HG02973 (cell line): ENCODE measurements around the gene ZSWIM6.

Source experiments
- ATAC-seq: cut with Tn5 transposase; IDR thresholded peaks from one replicate; pipeline ENCODE4 v1.9.1; 2021; ENCODE audit warnings: moderate library complexity; ENCODE audit not compliant: unreplicated experiment

ZSWIM6 gene

DNA sequence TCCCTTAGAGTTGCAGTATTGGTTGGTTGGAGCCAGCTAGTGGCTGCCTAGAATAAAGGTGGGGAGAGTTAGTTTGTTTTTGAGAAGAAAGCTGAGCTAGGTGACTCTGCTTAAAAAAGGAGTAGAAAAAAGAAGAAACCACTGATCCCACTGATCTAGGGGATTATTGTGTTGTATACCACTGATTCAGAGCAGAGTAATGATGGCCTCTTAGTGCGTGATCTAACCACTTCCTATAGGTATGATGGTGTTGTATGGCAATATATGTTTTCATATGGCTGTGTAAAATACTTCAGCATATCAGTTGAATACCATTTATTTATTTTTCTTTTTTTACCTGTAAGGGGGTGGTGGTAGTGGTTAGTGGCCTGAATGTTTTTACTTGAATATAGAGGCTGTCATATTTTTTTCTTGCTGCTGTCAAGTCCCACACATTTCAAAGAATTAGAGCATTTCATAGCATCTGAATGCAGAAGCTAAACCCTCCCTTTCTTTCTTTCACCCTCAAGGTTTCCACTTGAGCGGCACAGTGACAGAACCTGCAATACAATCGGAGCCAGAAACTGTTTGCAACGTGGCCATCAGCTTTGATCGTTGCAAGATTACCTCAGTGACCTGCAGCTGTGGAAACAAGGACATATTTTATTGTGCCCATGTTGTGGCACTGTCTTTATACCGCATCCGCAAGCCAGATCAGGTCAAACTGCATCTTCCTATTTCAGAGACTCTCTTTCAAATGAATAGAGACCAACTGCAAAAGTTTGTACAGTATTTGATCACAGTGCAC is 140.3 kb downstream of the ZSWIM6 start:
- no peak for ATAC-seq

DNA sequence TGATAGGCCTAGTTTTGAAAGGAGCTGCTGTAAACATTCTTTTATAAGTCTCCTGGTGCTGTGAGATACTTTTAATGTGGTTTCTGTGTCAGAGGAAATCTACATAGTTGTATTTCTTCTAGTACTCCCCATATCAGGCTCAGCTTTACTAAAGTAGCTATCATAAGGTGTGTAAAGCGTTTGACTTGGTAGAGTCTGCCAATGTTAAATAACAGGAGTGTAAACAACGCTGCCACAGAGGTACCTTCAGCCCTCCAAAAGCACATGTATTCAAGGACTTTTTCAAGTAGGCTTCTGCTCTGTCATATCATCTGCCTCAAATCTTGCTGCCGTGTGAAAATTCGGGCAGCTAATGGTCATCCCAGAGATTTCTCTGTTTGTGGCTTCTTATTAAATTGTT is 142.7 kb downstream of the ZSWIM6 start:
- no peak for ATAC-seq

DNA sequence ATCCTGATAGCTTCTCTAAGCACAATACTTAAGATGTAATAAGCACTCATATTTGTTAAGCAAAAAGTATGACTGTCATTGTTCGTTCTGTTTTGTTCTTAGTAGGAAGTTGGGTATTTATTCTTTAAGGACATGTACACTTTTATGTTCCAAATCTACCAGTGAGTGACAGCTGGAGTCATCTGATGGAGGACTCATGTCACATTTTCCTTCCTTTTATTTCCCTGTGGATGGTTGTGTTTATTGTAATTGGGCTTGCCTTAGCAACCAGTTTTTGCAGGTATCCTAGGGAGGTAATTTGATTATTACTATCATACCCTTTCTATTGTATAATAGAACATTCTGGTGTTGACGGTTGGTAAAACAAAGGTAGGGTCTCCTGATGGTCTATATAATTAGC is 145.7 kb downstream of the ZSWIM6 start:
- no peak for ATAC-seq

DNA sequence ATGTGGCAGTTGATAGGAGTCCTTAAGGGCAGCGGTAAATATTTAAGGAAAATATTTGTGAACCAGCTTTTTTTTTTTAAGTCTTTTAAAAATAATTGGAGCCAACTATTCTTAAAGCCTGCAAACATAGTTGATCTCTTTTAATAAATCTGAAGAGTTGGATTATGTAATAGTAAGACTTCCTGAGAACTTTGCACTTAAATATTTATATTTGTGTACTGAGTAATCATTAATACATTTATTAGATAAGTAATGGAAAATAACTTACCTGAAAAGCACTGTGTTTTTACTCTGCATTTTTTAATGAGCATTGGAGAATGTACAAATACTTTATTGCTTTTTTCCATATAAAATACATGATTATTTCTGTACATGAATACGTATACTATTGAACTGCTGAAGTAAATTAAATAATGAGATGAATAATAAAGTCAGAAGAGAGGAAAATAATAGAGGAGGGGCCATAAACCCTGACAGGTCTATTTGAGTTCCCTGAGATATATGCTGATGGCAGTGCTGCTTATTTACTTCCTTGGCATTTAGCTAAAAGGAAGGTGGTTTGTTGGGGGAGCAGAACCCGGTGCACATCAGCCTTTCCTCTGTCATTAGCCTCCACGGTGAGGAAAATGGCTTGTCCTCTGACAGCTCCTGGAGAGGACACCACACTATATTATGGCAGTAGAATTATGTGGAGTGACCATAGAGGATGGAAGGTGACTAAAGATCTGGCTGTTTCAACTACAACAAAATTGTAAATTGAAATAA is 148.0 kb downstream of the ZSWIM6 start:
- no peak for ATAC-seq

DNA sequence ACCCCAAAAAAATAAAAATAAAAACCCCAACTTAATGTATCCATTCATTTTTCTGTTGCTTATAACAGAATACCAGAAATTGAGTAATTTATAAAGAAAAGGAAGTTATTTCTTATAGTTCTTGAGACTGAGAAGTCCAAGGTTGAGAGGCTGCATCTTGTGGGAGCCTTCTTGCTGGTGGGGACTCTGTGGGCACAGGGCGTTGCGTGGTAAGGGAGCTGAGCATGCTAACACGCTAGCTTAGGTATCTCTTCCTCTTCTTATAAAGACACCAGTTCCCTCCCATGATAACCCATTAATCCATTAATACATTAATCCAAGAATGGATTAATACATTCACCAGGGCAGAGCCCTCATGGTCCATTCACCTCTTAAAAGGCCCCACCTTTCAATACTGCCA is 150.9 kb downstream of the ZSWIM6 start:
- ATAC-seq = no peak

DNA sequence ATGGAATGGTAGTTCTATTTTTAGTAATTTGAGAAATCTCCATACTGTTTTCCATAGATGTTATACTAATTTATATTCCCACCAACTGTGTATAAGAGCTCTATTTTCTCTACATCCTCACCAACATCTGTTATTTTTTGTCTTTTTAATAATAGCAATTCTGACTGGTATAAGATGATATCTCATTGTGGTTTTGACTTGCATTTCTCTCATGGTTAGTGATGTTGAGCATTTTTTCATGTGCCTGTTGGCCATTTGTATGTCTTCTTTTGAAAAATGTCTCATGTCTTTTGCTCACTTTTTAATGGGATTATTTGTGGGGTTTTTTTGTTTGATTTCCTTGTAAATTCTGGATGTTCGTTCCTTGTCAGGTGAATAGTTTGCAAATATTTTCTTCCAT is 154.4 kb downstream of the ZSWIM6 start:
- ATAC-seq = no peak

DNA sequence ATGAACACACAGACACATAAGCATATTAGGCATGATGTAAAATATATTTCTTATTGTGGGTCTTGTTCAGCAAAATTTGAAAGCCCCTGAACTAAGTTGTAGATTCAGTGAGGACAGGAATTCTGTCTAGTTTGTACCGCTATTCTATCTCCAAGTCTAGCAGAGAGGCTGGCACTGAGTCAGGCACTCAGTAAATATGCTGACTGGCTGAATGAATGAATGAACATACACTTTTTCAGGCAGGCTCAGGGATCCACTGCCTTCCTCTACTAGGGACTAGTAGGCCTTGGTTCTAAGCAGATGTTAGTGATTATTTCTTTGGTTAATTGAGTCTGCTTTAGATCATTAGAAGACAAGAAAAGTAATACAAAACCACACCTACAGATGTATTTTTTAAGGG is 157.5 kb downstream of the ZSWIM6 start:
- no peak for ATAC-seq

DNA sequence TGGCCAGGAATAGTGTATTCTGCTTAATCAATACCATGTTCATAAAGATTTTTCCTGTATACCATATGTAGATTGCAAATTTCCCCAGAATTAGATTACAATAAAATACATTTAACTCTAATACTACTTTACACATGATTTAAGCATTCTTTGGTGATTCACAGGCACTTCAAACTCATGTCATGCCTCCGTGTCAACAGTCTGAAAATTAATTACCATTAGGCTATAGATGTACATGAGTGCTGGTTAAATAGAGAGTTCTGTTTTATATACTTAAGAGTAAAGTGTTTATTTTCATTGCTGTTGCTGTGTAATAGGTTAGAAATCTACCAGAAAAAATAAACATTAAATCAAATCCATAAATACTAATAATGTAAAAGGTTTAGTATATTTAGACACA is 159.8 kb downstream of the ZSWIM6 start:
- no peak for ATAC-seq

DNA sequence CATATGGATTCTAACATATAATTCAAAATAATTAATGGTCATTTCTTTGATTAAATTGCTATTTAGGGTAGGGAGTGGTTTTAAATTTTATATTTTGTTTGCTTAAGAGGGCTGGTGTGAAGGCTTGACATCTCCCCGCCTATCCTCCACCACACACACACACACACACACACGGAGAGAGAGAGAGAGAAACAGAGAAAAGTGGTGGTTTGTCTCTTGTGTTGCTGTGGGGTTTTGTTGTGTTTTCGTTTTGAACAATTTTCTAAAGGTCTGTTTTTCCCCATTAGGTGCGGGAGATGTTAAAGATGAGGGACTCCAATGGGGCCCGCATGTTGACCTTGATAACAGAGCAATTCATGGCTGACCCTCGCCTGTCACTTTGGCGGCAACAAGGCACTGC is 161.9 kb downstream of the ZSWIM6 start:
- ATAC-seq = no peak

DNA sequence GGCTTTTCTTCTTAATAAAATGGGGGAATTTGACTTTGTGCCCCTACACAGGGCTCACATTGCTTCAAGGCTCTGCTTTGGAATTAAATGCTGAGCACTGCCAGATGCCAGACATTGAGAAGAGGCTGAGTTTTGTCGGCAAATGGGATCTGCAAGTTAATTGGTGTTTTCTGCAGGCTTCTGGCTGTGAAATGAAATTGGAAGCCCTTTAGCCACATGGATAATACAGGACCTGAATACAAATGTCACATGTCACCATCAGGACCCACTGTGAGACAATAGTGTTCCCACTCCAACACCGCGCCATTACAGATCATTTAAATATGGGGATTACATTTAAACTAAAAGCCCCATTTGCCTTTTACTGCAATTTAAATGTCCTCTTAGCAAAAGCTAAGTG is 164.4 kb downstream of the ZSWIM6 start:
- no peak for ATAC-seq

DNA sequence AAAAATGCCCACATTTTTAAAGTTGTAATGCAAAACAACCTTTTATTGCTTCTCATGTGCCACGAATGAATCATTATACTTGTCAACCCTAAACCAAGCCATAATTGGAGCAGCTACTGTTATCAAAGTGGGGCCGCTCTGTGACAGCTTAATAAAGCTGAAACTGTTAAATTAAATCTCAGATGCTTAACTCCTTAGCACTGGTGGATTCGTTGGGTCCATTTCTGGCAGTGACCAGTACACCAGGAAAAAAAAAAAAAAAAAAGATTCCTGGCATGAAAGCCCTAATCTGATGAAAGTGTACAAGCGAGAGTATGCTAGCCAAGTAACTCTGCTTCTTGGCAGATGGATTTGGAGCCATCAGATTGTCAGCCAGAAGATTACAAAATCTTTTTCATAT is 164.8 kb downstream of the ZSWIM6 start:
- ATAC-seq = no peak

DNA sequence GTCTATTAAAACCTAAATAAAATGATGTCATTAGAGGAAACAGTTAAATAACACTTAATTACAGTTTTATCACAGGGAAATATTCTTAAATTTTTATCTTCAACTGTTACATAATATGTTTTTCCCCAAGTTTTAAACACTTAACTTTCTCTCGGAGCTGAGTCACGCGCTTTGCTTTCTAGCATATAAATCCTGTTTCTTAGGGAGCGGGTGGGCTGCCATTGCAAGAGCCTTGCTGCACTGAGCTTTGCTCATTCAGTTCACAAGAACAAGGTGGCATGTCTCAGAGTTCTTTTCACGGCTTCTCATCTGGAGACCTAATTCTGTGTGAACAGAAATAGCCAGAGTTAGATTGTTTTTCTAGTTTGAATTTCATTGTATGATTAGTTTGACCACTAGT is 166.1 kb downstream of the ZSWIM6 start:
- no peak for ATAC-seq

DNA sequence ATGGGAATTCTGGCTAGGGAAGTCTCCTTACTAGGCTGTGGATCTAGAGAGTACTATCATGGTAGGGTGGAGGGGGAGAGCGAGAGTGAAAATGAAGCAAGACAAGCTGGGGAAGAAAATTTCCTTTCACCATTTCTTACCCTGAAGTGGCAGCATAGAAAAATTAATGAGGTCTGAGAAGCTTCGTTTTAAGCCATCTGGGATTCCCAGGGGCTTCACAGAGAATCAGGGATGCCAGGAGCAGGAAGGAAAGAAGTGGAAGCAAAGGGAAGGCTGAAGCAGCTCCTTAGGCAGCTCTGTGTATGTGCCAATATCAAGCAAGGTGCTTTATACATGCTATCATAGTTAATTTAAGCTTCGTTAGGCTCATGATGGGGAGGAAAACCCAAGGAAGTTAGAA is 169.9 kb downstream of the ZSWIM6 start:
- ATAC-seq = no peak

DNA sequence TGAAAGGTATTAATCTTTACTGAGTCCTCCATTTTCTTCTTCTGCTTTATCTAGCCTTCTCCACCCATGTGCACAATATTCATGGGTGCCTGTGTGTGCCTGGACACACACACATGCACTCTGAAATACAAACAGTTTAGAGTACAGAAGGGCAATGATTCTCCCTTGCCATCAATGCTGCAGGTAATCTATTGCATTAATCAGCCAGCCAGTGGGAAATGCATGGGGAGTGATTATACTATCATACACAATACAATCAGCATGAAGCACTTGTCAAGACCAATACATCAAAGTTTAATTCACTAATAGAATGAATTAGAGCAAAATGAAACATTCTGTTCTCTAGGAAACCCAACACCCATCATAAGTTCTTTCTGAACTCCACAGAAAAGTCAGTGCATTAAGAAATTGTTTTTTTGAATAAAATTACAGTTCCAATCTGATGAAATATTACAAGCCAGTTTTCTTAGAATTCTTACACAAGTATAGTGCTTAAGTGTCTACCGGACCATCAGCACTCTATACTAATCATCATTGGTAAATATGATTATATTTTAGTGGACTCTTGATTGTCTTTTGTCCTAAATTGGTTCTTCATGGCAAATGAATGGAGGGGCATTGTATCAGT is 172.2 kb downstream of the ZSWIM6 start:
- ATAC-seq = no peak

DNA sequence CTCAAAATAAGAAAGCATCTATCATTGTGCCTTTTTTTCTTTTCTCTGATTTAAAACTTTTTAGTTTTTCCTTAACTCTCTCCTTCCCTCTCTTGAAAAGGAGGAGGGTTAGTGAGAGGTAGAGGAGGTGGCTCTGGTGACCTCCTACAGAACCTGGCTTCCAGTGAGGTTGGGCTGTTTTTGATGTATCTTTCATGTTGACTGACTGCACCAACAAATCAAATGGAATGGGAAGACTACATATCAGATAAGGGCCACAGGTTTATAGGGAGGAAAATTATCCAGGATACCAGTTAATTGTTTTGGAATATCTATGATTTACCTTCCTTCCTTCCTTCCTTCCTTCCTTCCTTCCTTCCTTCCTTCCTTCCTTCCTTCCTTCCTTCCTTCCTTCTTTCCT is 173.2 kb downstream of the ZSWIM6 start:
- no peak for ATAC-seq

DNA sequence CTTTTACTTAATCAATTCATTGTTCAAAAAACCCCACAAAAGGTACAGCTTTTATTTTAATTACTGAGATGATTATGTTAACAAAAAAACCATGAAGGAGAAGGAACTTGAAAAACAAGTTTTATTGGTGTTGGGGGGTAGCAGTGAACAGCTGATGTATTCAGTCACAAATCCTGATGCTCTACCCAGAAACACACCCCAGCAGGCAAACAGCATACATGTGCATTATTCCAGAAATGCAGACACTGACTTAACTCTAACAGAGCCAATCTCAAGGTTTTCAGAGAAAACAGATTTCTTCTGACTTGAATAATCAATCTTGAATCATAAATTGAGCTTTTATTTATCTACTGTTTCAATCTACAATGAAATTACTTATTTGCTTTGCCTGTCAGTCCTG is 175.2 kb downstream of the ZSWIM6 start:
- ATAC-seq = no peak

DNA sequence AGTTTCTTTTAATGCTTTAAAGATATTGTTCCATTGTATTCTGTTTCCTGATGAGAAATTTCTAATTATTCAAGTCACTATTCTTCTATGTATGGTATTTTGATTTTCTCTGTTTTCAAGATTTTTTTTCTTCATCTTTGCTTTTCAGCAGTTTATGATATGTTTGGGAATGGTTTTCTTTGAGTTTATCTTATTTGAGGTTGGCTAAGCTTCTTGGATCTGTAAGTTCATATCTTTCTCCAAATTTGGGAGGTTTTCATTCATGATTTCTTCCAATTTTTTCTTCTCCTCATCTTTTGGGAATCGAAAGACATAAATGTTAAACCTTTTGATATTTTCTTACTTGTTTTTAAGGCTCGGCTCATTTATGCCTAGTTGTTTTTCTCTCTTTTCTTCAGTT is 184.9 kb downstream of the ZSWIM6 start:
- no peak for ATAC-seq

DNA sequence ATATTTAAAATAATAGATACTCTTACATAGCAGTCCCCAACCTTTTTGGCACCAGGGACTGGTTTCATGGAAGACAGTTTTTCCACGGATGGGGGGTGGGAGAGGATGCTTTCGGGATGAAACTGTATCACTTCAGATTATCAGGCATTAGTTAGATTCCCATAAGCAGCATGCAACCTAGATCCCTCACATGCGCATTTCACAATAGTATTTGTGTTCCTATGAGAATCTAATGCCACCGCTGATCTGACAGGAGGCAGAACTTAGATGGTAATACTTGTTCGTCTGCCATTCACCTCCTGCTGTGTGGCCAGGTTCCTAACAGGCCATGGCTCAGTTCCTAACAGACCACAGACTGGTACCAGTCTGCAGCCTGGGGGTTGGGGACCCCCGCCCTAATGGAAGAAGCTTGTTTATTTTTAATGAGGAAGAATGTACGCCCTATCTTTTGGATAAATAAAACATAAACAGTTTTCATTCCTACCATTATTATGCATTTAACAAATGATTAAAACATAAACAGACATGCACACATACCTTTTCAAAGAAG is 187.7 kb downstream of the ZSWIM6 start:
- ATAC-seq = no peak

DNA sequence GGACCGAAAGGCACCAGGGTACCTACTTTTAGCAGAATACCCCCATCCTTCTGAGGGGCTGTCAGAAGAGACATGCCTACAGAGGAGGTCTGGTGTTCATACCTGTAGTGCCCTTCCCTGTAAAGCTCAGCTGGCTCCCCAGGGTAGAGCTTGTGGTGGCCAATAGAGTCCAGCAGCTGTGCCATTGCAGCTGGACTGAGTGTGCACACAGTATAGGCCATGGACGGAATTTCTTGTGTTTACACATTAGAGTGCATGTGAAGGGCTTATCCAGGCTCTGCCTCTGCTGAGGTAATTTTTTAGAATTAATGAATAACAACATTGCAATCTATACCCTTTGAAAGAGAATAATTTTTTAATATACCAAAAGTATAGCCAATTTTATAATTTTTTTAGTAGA is 191.0 kb downstream of the ZSWIM6 start:
- no peak for ATAC-seq

DNA sequence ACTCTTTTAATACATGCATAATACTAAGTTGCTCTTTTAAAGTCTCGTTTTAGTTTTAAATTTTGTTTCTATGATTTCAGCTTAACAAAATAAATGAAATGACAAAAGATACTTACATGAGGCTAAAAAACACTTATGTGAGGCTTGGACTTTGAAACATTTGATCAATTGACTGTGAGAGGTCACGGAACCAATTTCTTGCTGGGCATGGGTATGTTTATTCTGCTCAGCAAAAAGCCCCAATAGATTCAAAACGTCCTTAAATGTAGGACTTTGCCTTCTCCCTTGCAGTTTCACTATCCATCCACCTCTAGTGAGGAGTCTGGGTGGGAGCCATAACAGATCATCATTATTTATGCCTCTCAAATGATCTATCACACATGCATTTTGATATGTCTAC is 191.9 kb downstream of the ZSWIM6 start:
- no peak for ATAC-seq

DNA sequence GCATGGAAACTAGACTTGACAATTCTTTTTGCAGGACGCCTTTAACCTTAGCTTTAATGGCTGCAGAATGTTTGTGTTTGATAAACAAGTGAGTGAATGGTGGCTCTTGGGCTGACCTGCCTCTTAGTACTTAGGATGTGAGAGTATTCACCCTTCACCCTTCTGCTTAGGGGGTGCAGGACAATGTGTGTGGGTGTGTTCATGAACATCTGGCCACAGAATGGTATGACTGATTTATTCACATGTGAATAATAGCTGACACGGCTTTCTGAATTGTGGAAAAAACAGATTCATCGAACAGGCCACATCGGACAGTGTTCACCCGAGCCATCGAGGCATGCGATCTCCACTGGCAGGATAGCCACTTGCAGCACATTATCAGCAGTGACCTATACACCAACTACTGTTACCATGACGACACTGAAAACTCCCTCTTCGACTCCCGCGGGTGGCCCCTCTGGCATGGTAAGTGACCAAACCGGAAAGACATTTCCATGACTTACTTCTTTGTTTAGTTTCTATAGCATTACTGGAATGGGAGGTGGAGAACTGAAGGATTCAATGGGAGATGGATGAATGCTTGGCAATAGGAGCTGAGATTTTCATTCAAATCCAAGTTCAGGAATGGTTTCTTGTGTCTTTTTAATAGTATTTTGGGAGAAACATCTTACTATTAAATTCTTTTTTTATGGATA is 193.6 kb downstream of the ZSWIM6 start:
- ATAC-seq = no peak
